T-helper 2 cell treated with Interferon-gamma antibody and Interleukin-4, amounts not matched to agents 100 ng/mL and 5 ng/mL, for 36 hours (primary cell): ENCODE data around the gene MCM5. TPM values are rescaled to one million over a fixed set of nuclear protein-coding genes. Genes with fewer than 3 reads are reported as not detected.
"Not testable (repeated sequence)": the region's sequence is repeated elsewhere in the genome, so short reads cannot be mapped to it uniquely, and the experiment has no call there.

Source experiments
- intact Hi-C: fragments of 100-400 bp; cut with micrococcal nuclease; formaldehyde crosslinking; loops from one replicate; pipeline ENCODE4 v1.15.1; 2023
- total RNA-seq: library from RNA; stranded (reverse); gene quantifications from 2 replicates; pipeline ENCODE4 v1.2.3, GENCODE V29; 2022

Gene MCM5
- total RNA-seq, 1 donor from 2014 or later: 281 TPM

DNA sequence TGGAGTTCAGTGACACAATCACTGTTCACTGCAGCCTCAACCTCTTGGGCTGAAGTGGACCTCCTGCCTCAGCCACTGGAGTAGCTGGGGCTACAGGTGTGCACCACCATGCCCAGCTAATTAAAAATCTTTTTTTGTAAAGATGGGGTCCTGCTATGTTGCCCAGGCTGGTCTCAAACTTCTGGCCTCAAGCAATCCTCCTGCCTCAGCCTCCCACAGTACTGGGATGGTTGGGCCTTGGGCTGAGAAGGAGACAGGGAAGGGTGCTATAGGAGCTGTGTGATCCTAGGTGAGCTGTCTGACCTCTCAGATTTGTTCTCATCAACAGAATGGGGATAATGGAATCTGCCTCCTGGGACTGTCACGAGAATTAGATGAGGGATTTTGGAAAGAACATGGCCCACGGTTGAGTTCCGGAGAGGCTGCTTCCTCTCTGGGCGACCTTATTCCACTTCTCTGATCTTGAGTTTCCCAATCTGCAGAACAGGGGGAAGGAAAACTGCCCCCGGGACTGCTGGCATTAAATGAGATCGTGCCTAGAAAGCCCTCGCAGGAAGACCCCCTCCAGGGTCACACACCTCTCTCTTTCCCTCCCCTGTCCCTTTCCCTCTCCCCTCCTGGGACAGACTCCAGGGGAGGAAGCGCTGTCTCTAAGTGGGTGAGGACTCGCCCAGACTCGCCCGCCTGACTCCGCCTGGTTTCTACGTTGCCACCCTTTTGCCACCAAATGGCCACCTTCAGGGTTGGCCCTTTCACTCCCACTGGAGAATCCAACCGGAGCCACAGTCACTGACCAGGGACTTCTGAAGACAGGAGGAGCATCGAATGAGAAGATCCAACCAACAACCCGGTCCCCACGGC, 50.1 kb downstream of the MCM5 start:
- intact Hi-C loops: no loop called here

DNA sequence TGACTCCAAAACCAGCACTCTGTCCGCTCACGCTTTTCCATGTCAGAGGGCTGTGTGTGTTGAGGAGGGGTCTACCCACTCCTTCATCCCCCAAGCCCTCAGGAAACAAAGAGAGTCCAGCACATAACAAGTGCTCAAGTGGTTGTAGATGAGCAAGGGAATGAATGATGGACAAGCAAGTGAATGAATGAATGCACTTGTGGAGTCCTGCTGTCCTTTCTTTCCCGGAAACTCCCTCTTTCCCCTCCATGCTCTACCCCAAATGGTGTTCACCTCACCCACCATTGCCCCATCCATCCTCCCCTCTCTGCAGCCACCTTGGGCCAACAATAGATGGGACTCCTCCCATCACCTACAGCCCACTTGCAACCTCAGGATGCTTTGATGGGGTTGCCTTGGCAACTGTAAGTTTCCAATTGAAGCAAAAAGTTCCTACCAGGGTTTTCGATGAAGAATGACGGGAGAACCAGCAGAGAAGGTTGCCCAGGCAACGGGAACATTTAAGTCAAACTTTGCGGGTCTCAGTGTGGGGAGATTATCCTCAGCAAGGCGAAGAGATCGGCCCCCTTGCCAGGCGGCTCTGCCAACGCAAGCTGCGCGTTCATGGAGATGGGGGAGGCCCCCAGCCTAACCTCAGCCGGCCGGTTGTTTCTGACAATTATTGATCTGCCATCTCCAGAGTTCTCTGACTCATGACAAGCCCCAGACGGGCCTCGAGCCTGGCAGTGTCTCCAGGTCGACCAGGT, 51.1 kb downstream of the MCM5 start:
- intact Hi-C loops: no loop called here

DNA sequence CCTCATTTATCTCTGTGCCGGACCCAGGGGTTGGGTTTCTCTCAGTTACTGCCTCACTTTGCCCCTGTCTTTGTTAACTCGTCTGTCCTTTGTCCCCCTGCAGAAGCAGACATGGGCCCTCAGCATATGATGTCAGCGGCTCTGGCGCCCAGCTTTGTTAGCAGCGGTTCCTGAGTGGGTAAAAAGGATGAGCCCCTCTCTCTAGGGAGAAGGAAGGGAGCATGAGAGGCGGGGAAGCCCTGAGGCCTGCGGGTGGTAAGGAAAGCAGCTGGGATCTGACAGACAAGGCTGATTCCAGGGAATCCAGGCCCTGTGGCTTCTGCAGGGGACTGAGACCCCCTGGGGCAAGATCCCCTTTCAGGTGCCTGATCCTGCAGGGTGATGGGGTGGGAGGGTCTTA, 51.7 kb downstream of the MCM5 start:
- intact Hi-C loops: no loop called here

DNA sequence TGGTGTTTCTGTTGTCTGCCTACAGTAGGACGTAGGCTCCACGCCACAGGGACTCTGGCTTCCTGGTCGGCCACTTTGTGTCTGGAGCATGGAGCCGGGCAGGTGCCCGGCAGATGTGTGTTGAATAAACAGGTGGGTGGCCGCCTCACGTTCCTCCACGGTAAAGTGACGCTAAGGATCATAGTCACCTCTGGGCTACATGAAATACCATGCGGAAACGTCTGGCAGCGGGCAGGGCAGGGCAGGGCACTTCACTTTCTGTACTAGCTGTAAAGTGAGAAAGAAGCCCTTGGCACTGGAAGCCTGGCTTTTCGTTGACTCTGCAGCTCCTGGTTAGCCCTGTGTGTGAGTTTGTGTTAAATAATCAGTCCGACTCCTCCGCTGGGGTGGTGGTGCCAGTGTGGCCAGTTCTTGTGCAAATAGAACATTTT, 52.4 kb downstream of the MCM5 start:
- intact Hi-C loops: no loop called here

DNA sequence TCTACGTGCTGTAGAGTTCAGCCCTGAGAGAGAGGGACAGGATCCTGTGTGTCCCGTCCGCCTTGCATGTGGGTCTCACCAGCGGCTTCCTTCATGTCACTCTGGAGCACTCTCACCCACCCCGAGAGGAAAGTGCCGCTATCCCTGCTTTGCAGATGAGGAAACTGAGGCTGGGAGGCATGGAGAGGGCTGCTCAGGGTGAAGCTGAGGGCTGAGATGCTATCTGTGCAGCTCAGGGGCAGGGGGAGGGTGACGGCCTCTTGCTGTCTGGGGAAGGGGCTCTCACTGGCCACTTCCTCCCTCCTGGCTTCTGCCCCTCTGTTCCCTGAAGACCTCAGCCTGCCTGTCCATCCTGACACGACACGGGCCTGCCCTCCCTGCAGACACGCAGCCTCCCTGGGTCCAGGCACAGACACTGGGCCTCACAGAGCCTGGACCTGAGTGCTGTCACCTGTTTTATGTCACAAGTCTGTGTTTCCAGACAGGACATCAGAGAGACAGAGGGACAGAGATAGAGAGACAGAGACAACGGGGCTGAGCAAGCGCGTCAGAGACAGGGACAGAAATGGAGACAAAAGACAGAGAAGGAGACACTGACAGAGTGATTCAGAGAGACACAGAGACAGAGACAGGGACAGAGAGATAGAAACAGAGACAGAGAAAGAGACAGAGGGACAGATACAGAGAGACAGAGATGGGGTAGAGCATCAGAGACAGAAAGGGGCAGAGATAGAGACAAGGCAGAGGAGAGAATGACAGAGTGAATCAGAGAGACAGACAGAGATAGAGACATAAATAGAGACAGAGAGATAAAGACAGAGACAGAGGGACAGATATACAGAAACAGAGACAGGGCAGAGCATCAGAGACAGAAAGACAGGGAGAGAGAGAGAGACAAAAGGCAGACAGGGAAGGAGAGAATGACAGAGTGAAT, 53.1 kb downstream of the MCM5 start:
- intact Hi-C loops: no loop called here

DNA sequence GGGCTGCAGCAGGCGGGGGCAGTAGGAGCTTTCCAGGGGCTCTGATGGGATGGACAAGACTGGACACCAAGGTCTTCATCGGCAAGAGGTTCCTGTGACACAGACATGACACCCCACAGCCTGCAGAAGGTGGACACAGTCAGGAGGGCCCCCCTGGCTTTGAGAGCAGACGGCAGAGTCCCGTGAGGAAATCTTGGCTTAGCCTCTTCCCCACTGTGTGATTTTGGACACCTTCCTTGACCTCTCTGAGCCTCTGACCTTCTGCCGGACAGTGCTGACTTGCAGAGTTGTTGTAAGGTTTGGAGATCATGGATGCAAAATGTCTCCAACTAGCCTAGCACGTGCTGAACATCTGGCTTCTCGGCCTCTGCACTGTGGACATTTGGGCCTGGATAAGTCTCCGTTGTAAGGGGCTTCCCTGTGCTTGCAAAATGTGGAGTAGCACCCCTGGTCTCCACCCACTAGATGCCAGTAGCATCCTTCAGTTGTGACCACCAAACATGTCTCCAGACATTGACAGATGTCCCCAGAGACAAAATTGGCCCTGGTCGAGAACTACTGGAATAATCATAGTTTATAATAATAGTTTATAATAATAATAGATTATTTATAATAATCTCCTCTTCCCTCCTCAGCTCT, 54.6 kb downstream of the MCM5 start:
- intact Hi-C loops: no loop called here

DNA sequence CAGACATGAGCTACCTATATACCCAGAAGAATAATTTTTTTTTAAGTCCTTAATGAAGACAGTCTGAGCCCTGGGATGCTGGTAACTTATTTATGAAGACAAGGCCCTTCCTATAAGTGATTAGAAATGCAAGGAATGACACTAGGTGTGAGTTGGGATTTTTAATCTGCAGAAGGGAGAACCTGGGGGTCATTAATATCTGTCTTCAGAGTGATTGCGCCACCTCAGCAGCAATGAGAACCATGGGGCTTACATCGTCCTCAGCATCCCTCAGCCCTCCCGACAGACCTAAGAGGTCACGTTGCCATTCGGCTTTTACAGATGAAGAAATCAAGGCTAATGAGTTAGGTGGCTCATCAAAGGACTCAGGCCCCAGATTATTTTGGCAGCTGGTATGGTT, 55.6 kb downstream of the MCM5 start:
- intact Hi-C loops: no loop called here

DNA sequence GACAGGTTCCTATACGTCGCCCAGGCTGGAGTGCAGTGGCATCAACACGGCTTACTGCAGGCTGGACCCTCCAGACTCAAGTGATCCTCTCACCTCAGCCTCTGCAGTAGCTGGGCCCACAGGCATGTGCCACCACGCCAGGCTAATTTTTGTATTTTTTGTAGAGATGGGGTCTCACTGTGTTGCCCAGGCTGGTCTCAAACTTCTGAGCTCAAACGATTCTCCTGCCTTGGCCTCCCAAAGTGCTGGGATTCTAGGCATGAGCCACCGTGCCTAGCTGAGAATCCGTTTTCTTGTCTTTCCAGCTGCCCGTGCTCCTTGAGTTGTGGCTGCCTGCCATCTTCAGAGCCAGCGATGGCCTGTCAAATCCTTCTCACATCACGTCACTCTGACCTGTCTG, 56.8 kb downstream of the MCM5 start:
- intact Hi-C loops: no loop called here

DNA sequence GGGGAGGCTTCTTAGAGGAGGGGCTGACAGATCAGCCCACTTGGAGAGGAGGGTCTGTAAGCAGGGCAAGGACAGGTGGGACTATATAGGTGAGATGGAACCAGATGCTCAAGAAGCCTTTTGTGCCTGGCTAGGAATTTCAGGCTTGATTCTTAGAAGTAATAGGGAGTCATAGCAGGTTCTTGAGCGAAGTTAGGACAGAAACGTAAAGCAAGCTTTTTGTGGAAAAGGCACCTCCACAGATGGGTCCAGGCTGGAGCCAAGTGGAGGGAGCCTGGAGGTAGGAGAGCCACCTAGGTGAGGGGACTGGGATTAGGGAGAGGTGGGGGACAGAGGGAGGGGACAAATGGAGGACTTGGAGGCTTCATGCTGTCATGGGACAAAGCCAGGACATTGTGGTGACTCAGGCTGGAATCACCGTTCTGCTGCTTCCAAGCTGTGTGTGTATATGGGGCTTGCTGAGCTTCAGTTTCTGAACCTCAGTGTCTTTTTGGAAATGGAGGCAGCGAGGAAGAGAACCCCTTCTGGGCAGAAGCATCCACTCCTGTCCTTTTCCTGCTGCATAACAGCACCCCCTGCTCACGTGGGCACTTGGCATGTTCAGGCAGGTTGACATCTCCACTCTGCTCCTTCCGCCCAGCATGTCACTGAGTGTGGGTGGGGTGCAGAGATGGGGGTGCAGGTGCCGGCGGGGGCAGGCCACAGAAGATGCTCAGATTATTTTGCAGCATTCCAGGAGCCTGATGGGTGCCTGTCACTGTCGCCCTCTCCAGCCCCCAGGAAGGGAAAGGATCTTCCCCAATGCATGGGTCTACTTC, 58.0 kb downstream of the MCM5 start:
- intact Hi-C loops: no loop called here

DNA sequence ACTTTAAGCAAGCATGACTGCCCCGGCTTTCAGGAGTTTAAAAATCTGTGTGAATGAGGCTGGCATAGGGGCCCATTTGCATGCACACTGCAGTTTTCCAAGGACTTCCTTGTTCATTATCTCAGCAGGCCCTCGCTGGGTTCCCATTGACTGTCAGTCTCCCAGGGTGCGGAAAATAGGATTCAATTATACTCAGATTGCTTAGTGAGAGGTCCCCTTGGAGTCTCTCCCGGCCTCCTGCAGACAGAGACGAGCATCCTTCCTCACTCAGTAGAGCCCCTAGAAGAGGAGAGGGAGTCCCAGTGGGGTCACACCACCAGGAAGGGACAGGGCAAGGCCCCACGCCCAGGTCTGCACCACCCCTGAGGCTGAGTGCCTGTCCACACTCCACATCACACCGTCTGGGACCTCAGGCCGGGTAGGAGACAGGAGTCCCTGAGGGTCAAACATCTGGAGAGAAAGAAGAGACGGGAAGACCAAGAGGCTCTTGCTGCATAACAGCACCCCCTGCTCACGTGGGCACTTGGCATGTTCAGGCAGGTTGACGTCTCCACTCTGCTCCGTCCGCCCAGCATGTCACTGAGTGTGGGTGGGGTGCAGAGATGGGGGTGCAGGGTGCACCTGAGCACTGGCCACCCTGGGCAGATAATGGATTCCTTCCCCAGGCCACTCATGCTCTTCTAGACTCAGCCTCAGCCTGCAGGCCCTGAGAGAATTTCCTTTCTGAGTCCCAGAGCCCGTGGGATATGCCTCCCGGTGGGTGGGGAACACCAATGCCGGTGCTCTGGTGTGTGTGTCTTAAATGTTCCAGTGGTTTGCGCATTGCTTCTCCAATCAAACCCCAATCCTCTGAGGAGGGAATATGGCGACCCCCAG, 58.8 kb downstream of the MCM5 start:
- intact Hi-C loops: no loop called here

DNA sequence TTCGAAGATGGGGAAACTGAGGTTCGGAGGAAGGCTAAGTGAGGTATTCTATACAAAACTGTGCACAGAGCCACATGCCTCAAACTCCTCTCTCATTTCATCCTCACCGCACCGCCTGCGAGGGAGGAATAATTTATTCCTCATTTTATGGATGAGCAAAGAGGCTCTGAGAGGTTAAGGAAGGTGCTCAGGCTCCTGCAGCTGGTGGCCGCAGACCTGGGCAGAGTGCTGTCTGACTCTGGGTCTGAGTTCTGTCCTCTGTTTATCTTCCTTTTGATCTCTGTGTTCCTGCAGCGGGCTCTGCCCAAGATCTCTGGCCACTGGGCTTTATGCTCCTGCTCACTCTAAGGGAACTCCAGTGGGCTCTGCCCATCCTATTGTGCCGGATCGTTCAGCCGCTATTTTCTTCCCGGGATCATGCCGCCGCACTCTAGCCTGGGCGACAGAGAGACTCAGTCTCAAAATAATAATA, 59.5 kb downstream of the MCM5 start:
- intact Hi-C loops: no loop called here

DNA sequence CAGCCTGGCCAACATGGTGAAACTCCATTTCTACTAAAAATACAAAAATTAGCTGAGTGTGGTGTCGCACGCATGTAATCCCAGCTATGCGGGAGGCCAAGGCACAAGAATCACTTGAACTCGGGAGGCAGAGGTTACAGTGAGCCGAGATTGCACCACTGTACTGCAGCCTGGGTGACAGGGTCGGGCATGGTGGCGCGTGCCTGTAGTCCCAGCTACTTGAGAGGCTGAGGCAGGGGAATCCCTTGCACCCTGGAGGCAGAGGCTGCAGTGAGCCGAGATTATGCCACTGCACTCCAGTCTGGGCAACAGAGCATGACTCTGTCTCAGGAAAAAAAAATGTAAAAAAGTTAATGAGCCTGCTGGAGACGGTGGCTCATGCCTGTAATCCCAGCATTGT, 60.0 kb downstream of the MCM5 start:
- intact Hi-C loops: not testable (repeated sequence)

DNA sequence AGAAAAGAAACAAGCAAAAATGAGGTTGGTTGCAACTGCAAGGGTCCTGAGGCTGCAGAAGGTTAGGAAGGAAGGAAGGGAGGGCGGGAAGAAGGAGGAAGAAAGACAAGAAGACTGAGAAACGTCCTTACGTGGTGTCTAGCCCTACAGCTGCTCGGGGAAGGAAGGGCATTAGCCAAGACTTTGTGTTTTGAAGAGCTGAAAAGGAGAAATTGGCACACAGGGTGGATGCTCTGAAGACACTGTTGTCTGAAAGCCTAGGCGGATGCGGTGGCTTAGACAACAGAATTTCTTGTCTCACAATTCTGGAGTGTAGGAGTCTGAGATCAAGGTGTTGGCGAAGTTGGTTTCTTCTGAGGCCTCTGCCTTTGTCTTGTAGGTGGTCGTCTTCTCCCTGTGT, 60.7 kb downstream of the MCM5 start:
- intact Hi-C loops: no loop called here

DNA sequence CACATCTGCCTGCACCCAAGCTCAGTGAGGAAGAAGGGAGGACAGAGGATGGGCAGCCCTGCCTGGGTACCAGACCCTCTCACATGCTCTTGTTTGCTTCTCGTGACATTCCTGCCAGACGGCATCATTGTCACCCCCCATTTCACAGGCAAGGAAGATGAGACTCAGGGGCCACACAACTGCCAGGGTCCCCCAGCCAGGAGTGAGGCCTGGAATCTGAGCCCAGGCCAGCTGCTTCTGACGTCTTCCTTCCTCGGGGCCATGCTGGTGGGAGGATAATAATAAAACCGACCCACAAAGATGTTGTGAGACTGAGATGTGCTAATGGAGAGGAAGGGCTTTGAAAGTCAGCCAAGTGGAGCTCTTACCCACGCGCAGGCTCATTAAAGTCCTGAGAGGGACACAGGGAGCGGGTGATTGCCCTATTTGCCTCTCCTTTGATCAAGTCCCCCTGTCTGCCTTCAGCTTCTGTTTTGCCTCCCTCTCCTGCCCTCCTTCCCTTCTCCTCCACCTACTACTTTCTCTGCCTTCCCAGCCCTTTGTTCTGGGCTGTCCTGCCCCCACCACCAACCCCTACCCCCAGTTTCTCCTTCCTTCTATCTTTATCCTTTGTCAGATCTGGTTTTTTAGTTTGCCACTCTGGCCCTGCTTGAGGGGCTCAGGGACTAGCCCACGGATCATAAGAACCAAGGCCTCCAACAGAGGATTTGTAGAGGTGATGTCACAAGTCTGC, 62.7 kb downstream of the MCM5 start:
- intact Hi-C loops: no loop called here

DNA sequence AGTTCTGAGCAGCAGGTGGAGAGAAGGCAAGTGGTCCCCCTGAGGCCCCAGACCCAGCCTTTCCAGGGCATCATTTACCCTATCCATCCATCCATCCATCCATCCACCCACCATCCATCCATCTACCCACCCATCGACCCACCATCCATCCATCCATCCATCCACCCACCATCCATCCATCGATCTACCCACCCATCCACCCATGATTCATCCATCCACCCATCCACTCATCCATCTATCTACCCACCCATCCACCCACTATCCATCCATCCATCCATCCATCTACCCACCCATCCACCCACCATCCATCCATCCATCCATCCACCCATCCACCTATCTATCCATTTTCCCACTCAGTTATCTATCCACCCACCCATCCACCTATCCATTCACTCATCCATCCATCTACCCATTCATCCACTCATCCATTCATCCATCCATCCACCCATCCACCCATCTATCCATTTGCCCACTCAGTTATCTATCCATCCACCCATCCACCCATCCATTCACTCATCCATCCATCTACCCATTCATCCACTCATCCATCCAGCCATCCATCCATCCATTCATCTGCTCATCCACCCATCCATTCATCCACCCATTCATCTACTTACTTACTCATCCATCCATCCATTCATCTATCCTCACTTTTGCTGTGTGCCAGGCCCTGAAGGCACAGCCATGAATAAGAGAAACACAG, 63.4 kb downstream of the MCM5 start:
- intact Hi-C loops: no loop called here

DNA sequence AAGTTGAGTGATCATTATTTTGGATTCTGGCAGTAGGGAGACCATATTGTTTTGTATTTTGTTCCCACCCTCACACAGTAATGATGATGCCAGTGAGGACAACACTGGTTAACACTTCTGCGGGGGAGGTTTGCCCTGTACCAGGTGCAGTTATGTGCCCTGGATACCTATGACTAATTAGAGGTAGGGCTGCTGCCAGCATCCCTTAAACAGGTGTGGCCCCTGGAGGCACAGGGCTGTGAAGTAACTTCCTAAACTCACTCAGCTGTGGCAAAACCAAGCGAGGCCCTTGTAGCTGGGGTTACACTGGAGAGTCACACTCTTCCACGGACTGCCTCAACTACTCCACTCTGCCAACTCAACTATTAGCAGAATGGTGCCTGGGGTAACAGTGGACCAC, 64.5 kb downstream of the MCM5 start:
- intact Hi-C loops: no loop called here

DNA sequence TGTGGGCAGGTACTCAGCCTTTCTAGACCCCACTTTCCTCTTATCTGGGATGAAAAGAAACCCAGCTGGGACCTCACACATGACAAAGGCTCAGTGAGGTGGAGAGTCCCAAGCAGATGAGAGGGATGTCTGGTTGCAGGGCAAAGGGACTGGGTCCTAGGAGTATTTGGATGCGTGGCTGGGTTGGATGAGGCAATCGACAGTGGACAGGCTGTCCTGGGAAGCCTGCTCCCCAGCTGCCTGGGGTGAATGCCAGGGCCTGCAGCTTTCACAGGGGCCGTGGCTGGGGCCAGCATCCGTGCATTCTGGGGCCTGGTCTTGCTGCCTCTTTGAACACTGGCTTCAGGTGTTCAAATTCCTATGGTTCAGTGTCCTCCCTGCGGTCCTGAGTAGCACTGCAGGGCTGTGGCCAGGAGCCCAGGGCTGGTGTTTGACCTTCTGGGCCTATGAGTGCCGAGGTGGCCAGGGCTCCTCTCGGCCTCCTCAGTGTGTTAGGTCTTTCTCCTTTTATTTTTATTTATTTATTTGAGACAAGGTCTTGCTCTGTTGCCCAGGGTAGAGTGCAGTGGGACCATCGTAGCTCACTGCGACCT, 65.3 kb downstream of the MCM5 start:
- intact Hi-C loops: no loop called here
